BLaER1 (cell line): ENCODE results near the gene FOXO3.

Experiments
- H3K27ac ChIP-seq: shearing (Covaris generic); formaldehyde crosslinking; 2 replicates; pipeline ENCODE4 v1.8.1; 2022
- H3K27me3 ChIP-seq: shearing (Covaris generic); formaldehyde crosslinking; 2 replicates; pipeline ENCODE4 v1.8.1; 2022
- H3K36me3 ChIP-seq: shearing (Covaris generic); formaldehyde crosslinking; 2 replicates; pipeline ENCODE4 v1.8.1; 2022
- H3K4me1 ChIP-seq: shearing (Covaris generic); formaldehyde crosslinking; 2 replicates; pipeline ENCODE4 v1.8.1; 2022
- H3K4me2 ChIP-seq: shearing (Covaris generic); formaldehyde crosslinking; 2 replicates; pipeline ENCODE4 v1.8.1; 2022
- H3K4me3 ChIP-seq: shearing (Covaris generic); formaldehyde crosslinking; 2 replicates; pipeline ENCODE4 v1.8.1; 2022
- H3K9ac ChIP-seq: shearing (Covaris generic); formaldehyde crosslinking; 2 replicates; pipeline ENCODE4 v1.8.1; 2022
- H3K9me3 ChIP-seq: shearing (Covaris generic); formaldehyde crosslinking; 2 replicates; pipeline ENCODE4 v1.8.1; 2022
- H4K20me1 ChIP-seq: shearing (Covaris generic); formaldehyde crosslinking; 2 replicates; pipeline ENCODE4 v1.8.1; 2022
- Cebpa-rat ChIP-seq: shearing (Covaris generic); IDR thresholded peaks from 2 replicates; pipeline ENCODE4 v1.8.1; 2022

FOXO3 gene

DNA sequence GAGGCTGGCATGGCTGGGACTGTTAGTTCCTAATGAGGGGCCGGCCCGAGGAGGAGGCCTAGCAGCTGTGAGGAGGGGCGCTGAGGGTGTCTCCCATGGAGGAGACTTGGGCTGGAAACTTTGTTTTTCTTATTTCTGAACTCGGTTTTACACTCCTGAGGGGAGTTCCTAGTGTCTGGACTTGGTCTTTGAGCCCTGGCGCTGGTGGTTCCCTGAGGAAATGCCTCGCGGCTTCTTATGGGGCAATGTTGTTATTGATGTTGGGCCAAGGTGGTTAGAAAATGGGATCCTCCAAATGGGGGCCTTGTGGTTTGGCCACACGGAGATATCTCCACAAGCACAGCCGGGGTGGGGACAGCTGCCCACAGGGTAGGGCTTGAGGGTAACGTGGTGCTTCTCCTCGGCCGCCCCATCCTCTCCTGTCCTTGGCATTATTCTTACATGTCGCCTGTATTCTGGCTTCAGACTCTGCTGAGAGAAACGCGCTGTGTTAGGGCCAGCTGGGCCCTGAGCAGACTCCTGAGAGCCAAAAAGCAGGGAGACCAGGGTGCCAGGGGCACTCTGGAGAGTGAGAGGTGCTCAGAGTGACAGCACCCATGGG lies 136.9 kb downstream of the FOXO3 start:
- H3K9me3 ChIP-seq: peaks cover 17% of the 10 kb centered on the region
- H3K9ac ChIP-seq: no peak overlapping the region
- no peaks in the 10 kb centered on the region for H4K20me1 ChIP-seq
- H3K36me3 ChIP-seq: no peaks in the 10 kb centered on the region
- no peaks in the 10 kb centered on the region for H3K27me3 ChIP-seq
- no peak overlapping the region for H3K4me3 ChIP-seq
- H3K4me1 ChIP-seq: no peaks in the 10 kb centered on the region
- no peak for TF ChIP-seq Cebpa-rat
- H3K27ac ChIP-seq: no peak overlapping the region
- no peak overlapping the region for H3K4me2 ChIP-seq

DNA sequence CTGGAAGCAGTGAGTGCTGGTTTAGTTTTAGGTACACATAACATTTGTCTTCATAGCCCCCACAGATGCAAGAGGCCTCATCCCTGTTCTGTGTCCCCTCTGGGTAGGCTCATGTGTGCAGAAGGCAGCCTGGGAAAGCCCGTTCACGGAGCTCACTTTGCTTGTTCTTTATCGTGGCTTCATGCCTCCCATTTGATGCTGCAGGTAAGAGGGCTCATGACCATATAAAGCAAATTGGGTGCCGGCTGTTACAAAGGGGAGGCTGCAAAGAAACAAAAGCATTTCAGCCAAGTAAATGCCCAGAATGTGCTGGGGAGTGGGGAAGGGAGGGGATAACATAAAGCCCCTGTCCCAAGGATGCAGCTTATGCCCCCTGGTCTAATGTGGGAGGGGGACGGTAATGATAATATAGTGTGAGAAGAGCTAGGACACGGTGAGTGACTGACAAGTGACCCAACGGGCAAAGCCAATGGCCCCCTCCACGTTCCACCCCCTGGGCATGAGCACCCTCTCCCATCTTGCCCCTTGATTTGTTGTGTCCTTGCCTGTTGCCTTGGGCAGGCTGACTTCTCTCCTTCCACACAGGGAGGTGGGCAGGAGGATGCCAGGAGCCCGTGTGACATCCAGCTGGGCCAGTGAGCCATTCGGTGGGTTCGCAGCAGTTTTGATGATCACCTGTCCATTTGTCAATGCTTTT lies 138.0 kb downstream of the FOXO3 start:
- H3K9me3 ChIP-seq: peaks cover 23% of the 10 kb centered on the region
- H3K27ac ChIP-seq: no peak overlapping the region
- H3K9ac ChIP-seq: no peak overlapping the region
- H3K4me3 ChIP-seq: no peak overlapping the region
- H3K36me3 ChIP-seq: no peaks in the 10 kb centered on the region
- H4K20me1 ChIP-seq: no peaks in the 10 kb centered on the region
- TF ChIP-seq Cebpa-rat: no peak
- H3K4me2 ChIP-seq: no peak overlapping the region
- no peaks in the 10 kb centered on the region for H3K4me1 ChIP-seq
- no peaks in the 10 kb centered on the region for H3K27me3 ChIP-seq

DNA sequence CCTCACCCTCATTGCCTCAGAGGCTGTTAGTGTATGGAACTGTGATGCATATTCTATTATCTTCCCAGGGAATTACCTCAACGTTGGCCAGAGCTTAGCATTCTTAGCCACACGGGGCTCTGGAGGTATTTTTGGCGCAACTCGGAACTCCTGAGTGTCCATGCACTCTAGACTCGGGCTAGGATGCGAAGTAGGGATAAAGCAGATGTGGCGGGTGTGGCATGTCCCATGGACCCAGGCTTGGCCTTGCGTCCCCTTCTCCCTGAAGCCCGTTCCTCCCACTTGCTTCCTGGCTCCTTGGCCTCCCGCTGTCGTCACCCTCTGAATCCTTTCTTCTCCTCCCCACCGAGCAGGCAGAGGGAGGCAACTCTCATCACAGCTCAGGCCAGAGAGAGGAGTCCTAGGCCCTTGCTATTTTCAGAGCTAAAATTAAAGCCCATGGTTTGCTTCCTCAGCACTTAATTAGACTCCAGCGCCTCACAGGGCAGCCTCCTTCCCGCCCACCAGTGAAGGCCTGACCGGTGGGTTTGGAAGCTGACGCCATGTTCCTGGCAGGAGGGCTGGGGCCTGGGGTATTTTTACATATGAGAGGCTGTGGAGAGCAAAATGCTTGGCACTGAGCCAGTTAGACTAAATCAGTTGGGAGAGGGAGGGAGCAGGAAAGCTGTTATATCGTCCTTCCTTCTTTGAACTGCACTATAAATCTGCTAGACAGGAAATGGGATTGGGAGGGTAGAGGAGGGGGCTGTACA lies 138.7 kb downstream of the FOXO3 start:
- Histone ChIP-seq H4K20me1 (no peaks in the 10 kb centered on the region), H3K27ac (no peak overlapping the region), H3K4me1 (no peaks in the 10 kb centered on the region), H3K9ac (no peak overlapping the region), H3K27me3 (no peaks in the 10 kb centered on the region), H3K4me2 (no peak overlapping the region), H3K36me3 (no peaks in the 10 kb centered on the region), H3K4me3 (no peak overlapping the region), H3K9me3 (peaks cover 25% of the 10 kb centered on the region)
- TF ChIP-seq Cebpa-rat: no peak

DNA sequence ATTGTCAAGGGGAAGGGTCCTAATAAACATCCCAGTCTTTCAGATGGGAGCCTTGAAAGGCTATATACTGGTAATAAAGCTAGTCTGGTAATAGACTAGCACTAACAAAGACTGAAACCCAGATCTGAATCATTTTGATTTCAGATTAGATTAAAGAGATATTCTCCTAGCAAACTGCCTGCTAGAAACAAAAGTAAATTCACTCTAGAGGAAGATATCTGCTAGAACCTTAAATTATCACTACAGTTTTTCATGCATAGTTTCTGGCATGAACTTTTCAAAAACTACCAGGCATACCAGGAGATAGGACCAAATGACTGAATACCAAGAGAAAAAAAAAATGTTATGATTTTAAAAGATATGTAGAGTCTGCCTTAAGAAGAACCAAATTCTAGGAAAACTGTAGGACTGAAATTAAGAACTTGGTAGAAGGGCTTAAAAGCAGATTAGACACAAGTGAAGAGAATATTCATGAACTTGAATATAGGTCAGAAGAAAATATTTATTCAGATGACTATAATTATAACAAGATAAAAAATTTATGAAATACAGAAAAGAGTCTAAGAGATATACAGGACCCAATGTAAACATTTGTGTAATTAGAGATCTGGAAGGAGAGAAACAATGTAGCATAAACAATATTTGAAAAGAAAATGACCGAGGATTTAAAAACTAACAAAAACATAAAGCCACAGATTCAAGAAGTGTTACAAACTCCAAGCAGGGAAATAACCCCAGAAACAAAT lies 141.6 kb downstream of the FOXO3 start:
- H4K20me1 ChIP-seq: no peaks in the 10 kb centered on the region
- peaks cover 25% of the 10 kb centered on the region for H3K9me3 ChIP-seq
- no peak overlapping the region for H3K9ac ChIP-seq
- H3K27me3 ChIP-seq: no peaks in the 10 kb centered on the region
- TF ChIP-seq Cebpa-rat: no peak
- H3K4me1 ChIP-seq: no peaks in the 10 kb centered on the region
- H3K27ac ChIP-seq: no peak overlapping the region
- H3K4me2 ChIP-seq: no peak overlapping the region
- no peaks in the 10 kb centered on the region for H3K36me3 ChIP-seq
- no peak overlapping the region for H3K4me3 ChIP-seq

DNA sequence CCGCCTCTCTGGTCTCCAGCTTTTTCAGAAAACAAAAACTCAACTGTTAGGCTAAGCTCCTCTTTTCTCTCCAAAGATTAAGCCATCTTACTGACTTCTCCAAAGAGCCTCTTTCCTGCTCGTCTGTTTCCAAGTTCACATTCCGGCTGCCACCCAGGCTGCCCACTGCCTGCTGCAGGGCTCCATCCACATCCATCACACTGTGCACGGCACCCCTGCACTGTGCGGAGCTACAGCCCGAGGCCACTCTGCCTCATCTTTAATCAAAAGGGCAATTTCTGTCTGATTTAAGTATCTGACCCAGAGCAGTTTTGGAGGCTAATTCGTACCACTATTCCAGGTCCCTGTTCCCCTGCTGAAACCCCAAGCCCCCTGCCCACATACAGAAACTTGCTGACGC lies 145.9 kb downstream of the FOXO3 start:
- no peak for TF ChIP-seq Cebpa-rat
- H3K9me3 ChIP-seq: peaks cover 19% of the 10 kb centered on the region
- H3K36me3 ChIP-seq: no peaks in the 10 kb centered on the region
- H3K27ac ChIP-seq: no peak overlapping the region
- no peak overlapping the region for H3K4me2 ChIP-seq
- H4K20me1 ChIP-seq: no peaks in the 10 kb centered on the region
- no peak overlapping the region for H3K9ac ChIP-seq
- H3K4me1 ChIP-seq: no peaks in the 10 kb centered on the region
- no peak overlapping the region for H3K4me3 ChIP-seq
- no peaks in the 10 kb centered on the region for H3K27me3 ChIP-seq

DNA sequence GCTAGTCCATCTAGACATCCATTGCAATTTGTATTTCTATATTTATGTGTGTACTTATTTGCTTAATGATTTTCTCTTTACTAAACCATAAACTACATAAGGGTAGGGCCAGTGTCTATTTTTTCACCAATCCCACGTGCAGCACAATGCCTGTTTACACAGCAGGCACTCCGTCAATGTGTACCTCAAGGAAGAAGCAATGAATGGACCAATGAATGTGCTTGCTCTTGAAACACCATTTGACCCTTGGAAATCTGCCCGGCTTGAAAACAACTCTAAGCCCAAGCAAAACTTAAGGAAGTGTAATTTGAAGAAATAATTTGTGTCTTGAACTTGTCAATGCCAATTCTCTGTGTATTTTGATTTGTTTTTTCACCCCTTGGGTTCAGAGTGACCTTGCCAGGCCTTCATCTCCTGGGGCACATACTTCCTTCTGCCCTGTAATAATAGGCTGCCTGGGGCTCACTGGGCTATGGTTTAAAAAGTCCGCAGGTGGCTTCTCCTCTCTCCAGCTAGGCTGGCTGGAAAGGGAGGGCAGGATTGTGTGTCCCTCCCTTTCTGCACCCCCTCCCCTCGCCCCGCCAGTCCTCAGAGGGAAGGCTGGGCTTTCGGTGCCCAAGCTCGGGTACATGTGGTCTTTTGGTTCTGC lies 146.7 kb downstream of the FOXO3 start:
- no peaks in the 10 kb centered on the region for H3K27me3 ChIP-seq
- no peak overlapping the region for H3K9ac ChIP-seq
- no peaks in the 10 kb centered on the region for H3K4me1 ChIP-seq

DNA sequence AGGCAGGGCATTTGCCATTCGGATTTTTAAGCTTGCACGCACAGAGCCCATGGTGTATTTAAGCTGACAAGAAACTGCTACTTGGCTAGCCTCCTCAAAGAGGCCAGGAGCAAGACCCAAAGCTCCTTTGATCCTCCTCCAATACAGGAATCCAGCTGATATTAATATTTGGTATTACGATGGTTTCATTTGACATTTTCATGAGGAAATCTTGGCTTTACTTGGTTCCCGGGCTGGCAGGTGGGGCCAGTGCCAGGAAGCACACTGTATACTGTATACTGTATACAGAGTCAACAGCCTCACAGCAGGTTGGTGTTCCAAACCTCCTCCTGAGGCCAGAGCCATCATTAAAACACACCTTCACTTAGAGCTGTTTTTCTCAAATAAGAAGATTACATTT lies 149.3 kb downstream of the FOXO3 start:
- TF ChIP-seq Cebpa-rat: no peak
- no peaks in the 10 kb centered on the region for H3K4me1 ChIP-seq
- no peak overlapping the region for H3K9ac ChIP-seq
- no peak overlapping the region for H3K27ac ChIP-seq
- no peaks in the 10 kb centered on the region for H3K9me3 ChIP-seq
- no peak overlapping the region for H3K4me3 ChIP-seq
- H3K36me3 ChIP-seq: no peaks in the 10 kb centered on the region
- H4K20me1 ChIP-seq: no peaks in the 10 kb centered on the region
- H3K4me2 ChIP-seq: no peak overlapping the region
- no peaks in the 10 kb centered on the region for H3K27me3 ChIP-seq

More for the DNA sequence above, 146.7 kb downstream of the FOXO3 start:
- Histone ChIP-seq H3K4me2 (no peak overlapping the region), H3K4me3 (no peak overlapping the region), H4K20me1 (no peaks in the 10 kb centered on the region), H3K9me3 (peaks cover 11% of the 10 kb centered on the region), H3K27ac (no peak overlapping the region), H3K36me3 (no peaks in the 10 kb centered on the region)
- TF ChIP-seq Cebpa-rat: no peak

DNA sequence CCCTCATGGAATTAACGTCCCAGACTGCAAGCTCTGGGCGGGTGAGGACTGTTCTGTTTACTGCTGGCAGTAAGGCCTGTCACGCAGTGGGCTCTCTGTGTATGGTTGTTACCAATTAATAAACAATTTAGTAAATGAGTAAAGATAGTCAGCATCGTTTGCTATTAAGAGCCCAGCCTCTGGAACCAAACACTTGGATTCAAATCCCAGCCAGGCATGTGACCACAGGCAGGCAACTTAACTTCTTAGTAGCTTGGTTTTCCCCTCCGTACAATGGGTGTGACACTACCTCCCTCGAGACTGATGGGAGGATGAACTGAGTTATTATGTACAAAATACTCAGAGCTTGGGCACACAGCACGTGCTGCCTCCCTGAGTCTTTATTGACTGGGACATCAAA lies 149.8 kb downstream of the FOXO3 start:
- H4K20me1 ChIP-seq: no peaks in the 10 kb centered on the region
- no peaks in the 10 kb centered on the region for H3K9me3 ChIP-seq
- H3K27ac ChIP-seq: no peak overlapping the region
- H3K36me3 ChIP-seq: no peaks in the 10 kb centered on the region
- no peak overlapping the region for H3K4me3 ChIP-seq
- H3K4me2 ChIP-seq: no peak overlapping the region
- TF ChIP-seq Cebpa-rat: no peak
- no peaks in the 10 kb centered on the region for H3K27me3 ChIP-seq
- no peaks in the 10 kb centered on the region for H3K4me1 ChIP-seq
- no peak overlapping the region for H3K9ac ChIP-seq

DNA sequence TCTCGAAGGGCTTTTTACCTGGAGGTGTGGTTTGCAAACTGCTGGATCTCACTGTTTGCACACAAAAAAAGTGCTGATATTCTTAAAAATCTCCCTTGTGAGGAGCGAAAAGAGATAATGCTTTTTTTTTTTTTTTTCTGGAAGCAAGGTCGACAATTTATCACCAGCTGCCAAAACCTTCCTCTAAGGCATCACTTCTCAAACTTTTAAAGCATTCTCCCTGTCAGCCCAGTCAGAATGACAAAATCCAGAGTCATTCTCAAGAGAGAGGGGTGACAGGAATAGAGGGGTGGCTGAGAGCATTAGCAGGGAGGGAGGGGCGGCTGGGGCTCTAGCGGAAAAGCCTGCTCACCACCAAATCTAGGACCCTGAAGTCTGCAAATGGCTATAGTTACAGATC lies 150.4 kb downstream of the FOXO3 start:
- TF ChIP-seq Cebpa-rat: no peak
- Histone ChIP-seq H3K4me3 (no peak overlapping the region), H3K4me2 (no peak overlapping the region)

More for the DNA sequence above, 150.4 kb downstream of the FOXO3 start:
- Histone ChIP-seq H3K4me1 (no peaks in the 10 kb centered on the region), H3K27me3 (no peaks in the 10 kb centered on the region), H3K9ac (no peak overlapping the region), H4K20me1 (no peaks in the 10 kb centered on the region), H3K9me3 (no peaks in the 10 kb centered on the region), H3K36me3 (no peaks in the 10 kb centered on the region), H3K27ac (no peak overlapping the region)
